ENCODE data around the gene IFIT1. TPM values are rescaled to one million over a fixed set of nuclear protein-coding genes. Genes with fewer than 3 reads are reported as not detected.
"Not testable (repeated sequence)": the region's sequence is repeated elsewhere in the genome, so short reads cannot be mapped to it uniquely, and the experiment has no call there.

Gene IFIT1
- total and polyA plus RNA-seq, 2 donors (not counting 1 experiment from before 2014, with no cell fraction given) = 0.63 to 1.2 TPM

- no peak overlapping the region for H3K27ac ChIP-seq (ENCODE audit: low read length in 2 of 2)
- H3K4me3 ChIP-seq (ENCODE audit: control extremely low read depth in 1 of 5, extremely low read depth in 1 of 5, insufficient read depth in 1 of 5, low read depth in 2 of 5, low read length in 4 of 5) = no peak overlapping the region
- H4K20me1 ChIP-seq (ENCODE audit: control insufficient read depth, insufficient read depth, low read length, poor library complexity, severe bottlenecking) = no peaks in the 10 kb centered on the region
- Mint-ChIP-seq H3K27ac (no peak overlapping the region), H3K27me3 (no peaks in the 10 kb centered on the region), H3K4me1 (peaks cover 34% of the 10 kb centered on the region), H3K4me3 (no peak overlapping the region), H3K9me3 (ENCODE audit: insufficient read depth) (no peaks in the 10 kb centered on the region)
- H3K4me1 ChIP-seq (ENCODE audit: control insufficient read depth in 2 of 2, insufficient read depth in 2 of 2, low read length in 2 of 2) = peaks cover 32 to 34% of the 10 kb centered on the region in 2 donors
- TF ChIP-seq EZH2 (IDR thresholded peaks at IDR 0.05; ENCODE audit: borderline replicate concordance, insufficient read depth, low read depth, low read length, poor library complexity, severe bottlenecking) = no peak
- TF ChIP-seq, protein P1, sequence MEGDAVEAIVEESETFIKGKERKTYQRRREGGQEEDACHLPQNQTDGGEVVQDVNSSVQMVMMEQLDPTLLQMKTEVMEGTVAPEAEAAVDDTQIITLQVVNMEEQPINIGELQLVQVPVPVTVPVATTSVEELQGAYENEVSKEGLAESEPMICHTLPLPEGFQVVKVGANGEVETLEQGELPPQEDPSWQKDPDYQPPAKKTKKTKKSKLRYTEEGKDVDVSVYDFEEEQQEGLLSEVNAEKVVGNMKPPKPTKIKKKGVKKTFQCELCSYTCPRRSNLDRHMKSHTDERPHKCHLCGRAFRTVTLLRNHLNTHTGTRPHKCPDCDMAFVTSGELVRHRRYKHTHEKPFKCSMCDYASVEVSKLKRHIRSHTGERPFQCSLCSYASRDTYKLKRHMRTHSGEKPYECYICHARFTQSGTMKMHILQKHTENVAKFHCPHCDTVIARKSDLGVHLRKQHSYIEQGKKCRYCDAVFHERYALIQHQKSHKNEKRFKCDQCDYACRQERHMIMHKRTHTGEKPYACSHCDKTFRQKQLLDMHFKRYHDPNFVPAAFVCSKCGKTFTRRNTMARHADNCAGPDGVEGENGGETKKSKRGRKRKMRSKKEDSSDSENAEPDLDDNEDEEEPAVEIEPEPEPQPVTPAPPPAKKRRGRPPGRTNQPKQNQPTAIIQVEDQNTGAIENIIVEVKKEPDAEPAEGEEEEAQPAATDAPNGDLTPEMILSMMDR (IDR thresholded peaks at IDR 0.05) = peak; percentile 35
- DNase-seq (peak; percentile 27), ATAC-seq (ENCODE audit: low read depth) (no peak)
- H3K9ac ChIP-seq (ENCODE audit: low read length) = no peak overlapping the region
- no peaks in the 10 kb centered on the region for H3K36me3 ChIP-seq (replicated peaks in 1 of 2; ENCODE audit: control extremely low read depth in 1 of 2, control insufficient read depth in 1 of 2, extremely low read depth in 1 of 2, insufficient read depth in 2 of 2, low read length in 1 of 2)
- no peak overlapping the region for H3K4me2 ChIP-seq (replicated peaks; ENCODE audit: low read depth, low read length, poor library complexity, severe bottlenecking)
- POLR2A ChIA-PET = no interaction called here
- intact Hi-C loops (cut with micrococcal nuclease) = no loop called here
- WGBS (ENCODE audit: insufficient coverage) = no CpG with 5 or more reads among the region's 1 CpG
- H3K79me2 ChIP-seq (ENCODE audit: control insufficient read depth, insufficient read depth, low read length) = peaks cover 11% of the 10 kb centered on the region
- no peak overlapping the region for H2AFZ ChIP-seq (ENCODE audit: insufficient read depth, low read depth, low read length, poor library complexity, severe bottlenecking)
- H3K9me3 ChIP-seq (ENCODE audit: control extremely low read depth in 1 of 3, control insufficient read depth in 2 of 3, insufficient read depth in 1 of 3, low read length in 2 of 3) = no peaks in the 10 kb centered on the region
- CTCF ChIA-PET = interaction anchor here (0.9 to 1.6 kb wide), 5 partner anchors 20 to 145 kb away, joined by 3 to 4 read pairs (median 3); partner anchors contain the start of gene LIPA
- H3K27me3 ChIP-seq (replicated peaks in 1 of 4; ENCODE audit: control extremely low read depth in 1 of 4, control insufficient read depth in 3 of 4, insufficient read depth in 4 of 4, low read length in 3 of 4) = no peaks in the 10 kb centered on the region
These were observed 3.2 kb upstream of the IFIT1 start for GRCh38 chr10:89389254-89389653.

DNA sequence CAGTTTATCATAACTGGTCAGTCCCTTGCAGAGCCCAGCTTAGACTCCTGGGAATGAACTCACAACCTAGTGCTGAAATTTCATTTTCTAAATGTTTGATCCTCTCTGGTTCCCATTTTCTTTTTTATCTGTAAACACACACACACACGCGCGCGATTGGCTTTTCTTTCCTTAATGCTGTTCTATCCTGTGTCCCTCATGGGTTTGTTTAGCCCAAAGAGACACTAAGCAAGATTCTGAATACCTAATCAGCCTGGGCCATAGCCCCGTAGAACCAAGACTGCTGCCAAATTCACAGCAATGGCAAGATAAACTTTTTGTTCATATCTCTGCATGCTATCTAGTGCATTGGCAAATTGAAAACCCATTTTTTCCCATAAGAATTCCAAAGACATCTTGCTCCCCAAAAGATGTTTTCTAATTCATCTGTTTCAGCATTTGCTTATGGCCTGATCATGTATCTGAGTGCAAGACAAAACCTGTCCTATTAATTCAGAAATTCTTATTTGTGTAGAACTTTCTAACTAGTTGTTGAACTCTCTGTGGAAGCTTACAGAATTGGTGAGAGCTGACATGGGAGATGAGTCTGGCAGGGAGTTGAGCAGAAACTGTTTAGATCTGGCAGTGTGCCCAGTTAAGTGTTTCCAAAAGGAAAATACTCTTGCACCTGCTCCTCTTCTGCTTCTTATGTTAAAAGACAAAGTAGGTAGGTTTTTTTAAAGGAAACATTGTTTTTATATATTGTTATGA is 1.8 kb upstream of the IFIT1 start:
- H3K9ac ChIP-seq (ENCODE audit: low read length) = no peak overlapping the region
- peak overlapping the region; percentile 2 for H3K4me3 Mint-ChIP-seq
- H3K27ac Mint-ChIP-seq = peak overlapping the region; percentile 5
- H3K36me3 ChIP-seq (replicated peaks in 1 of 2; ENCODE audit: control extremely low read depth in 1 of 2, control insufficient read depth in 1 of 2, extremely low read depth in 1 of 2, insufficient read depth in 2 of 2, low read length in 1 of 2) = no peaks in the 10 kb centered on the region
- 94% methylated on average over 5 of the region's 5 CpGs for WGBS (ENCODE audit: insufficient coverage)
- no peaks in the 10 kb centered on the region for H3K9me3 ChIP-seq (ENCODE audit: control extremely low read depth in 1 of 3, control insufficient read depth in 2 of 3, insufficient read depth in 1 of 3, low read length in 2 of 3)
- ATAC-seq (ENCODE audit: low read depth) (no peak), DNase-seq (no peak)
- H3K4me2 ChIP-seq (replicated peaks; ENCODE audit: low read depth, low read length, poor library complexity, severe bottlenecking) = no peak overlapping the region
- no peak overlapping the region for H3K4me3 ChIP-seq (ENCODE audit: control extremely low read depth in 1 of 5, extremely low read depth in 1 of 5, insufficient read depth in 1 of 5, low read depth in 2 of 5, low read length in 4 of 5)
- TF ChIP-seq, protein P1 (IDR thresholded peaks at IDR 0.05) = no peak
- no peak for TF ChIP-seq EZH2 (IDR thresholded peaks at IDR 0.05; ENCODE audit: borderline replicate concordance, insufficient read depth, low read depth, low read length, poor library complexity, severe bottlenecking)
- intact Hi-C loops (cut with micrococcal nuclease) = no loop called here
- no peaks in the 10 kb centered on the region for H3K27me3 ChIP-seq (replicated peaks in 1 of 4; ENCODE audit: control extremely low read depth in 1 of 4, control insufficient read depth in 3 of 4, insufficient read depth in 4 of 4, low read length in 3 of 4)
- H3K4me1 ChIP-seq (ENCODE audit: control insufficient read depth in 2 of 2, insufficient read depth in 2 of 2, low read length in 2 of 2) = peaks cover 19 to 20% of the 10 kb centered on the region in 2 donors
- H2AFZ ChIP-seq (ENCODE audit: insufficient read depth, low read depth, low read length, poor library complexity, severe bottlenecking) = no peak overlapping the region
- ChIA-PET CTCF (interaction anchor here (0.7 to 2.2 kb wide), 4 partner anchors 21 to 140 kb away, joined by 3 to 8 read pairs (median 4); partner anchors contain the start of genes IFIT2 and LIPA), POLR2A (no interaction called here)
- peaks cover 28% of the 10 kb centered on the region for H3K4me1 Mint-ChIP-seq
- H3K79me2 ChIP-seq (ENCODE audit: control insufficient read depth, insufficient read depth, low read length) = peaks cover 22% of the 10 kb centered on the region
- no peaks in the 10 kb centered on the region for H3K9me3 Mint-ChIP-seq (ENCODE audit: insufficient read depth)
- H3K27ac ChIP-seq (ENCODE audit: low read length in 2 of 2) = no peak overlapping the region
- H4K20me1 ChIP-seq (ENCODE audit: control insufficient read depth, insufficient read depth, low read length, poor library complexity, severe bottlenecking) = no peaks in the 10 kb centered on the region
- no peaks in the 10 kb centered on the region for H3K27me3 Mint-ChIP-seq

DNA sequence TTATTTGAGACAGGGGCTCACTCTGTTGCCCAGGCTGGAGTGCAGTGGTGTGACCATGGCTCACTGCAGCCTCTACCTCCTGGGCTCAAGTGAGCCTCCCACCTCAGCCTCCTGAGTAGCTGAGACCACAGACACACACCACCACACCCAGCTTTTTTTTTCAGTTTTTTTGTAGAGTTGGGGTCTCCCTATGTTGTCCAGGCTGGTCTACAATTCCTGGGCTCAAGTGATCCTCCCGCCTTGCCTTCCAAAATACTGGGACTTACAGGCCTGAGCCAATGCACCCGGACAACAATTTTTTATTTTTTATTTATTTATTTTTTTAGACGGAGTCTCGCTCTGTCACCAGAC is 1.2 kb upstream of the IFIT1 start:
- intact Hi-C loops (cut with micrococcal nuclease); H3K4me3 Mint-ChIP-seq; H2AFZ ChIP-seq (ENCODE audit: insufficient read depth, low read depth, low read length, poor library complexity, severe bottlenecking); H4K20me1 ChIP-seq (ENCODE audit: control insufficient read depth, insufficient read depth, low read length, poor library complexity, severe bottlenecking); H3K36me3 ChIP-seq (replicated peaks in 1 of 2; ENCODE audit: control extremely low read depth in 1 of 2, control insufficient read depth in 1 of 2, extremely low read depth in 1 of 2, insufficient read depth in 2 of 2, low read length in 1 of 2); H3K27me3 Mint-ChIP-seq; DNase-seq; H3K4me2 ChIP-seq (replicated peaks; ENCODE audit: low read depth, low read length, poor library complexity, severe bottlenecking); H3K9ac ChIP-seq (ENCODE audit: low read length); H3K4me3 ChIP-seq (ENCODE audit: control extremely low read depth in 1 of 5, extremely low read depth in 1 of 5, insufficient read depth in 1 of 5, low read depth in 2 of 5, low read length in 4 of 5); H3K9me3 Mint-ChIP-seq (ENCODE audit: insufficient read depth); ATAC-seq (ENCODE audit: low read depth); H3K27me3 ChIP-seq (replicated peaks in 1 of 4; ENCODE audit: control extremely low read depth in 1 of 4, control insufficient read depth in 3 of 4, insufficient read depth in 4 of 4, low read length in 3 of 4); H3K27ac Mint-ChIP-seq; H3K9me3 ChIP-seq (ENCODE audit: control extremely low read depth in 1 of 3, control insufficient read depth in 2 of 3, insufficient read depth in 1 of 3, low read length in 2 of 3); POLR2A ChIA-PET; H3K27ac ChIP-seq (ENCODE audit: low read length in 2 of 2): not testable (repeated sequence)
- H3K4me1 ChIP-seq (ENCODE audit: control insufficient read depth in 2 of 2, insufficient read depth in 2 of 2, low read length in 2 of 2) = peaks cover 19 to 20% of the 10 kb centered on the region in 2 donors
- H3K79me2 ChIP-seq (ENCODE audit: control insufficient read depth, insufficient read depth, low read length) = peaks cover 23% of the 10 kb centered on the region
- CTCF ChIA-PET = interaction anchor here (0.7 to 2.2 kb wide), 2 partner anchors 22 to 90 kb away, joined by 3 to 8 read pairs; partner anchors contain the start of gene IFIT2
- peaks cover 28% of the 10 kb centered on the region for H3K4me1 Mint-ChIP-seq
- no CpG with 5 or more reads among the region's 4 CpGs for WGBS (ENCODE audit: insufficient coverage)

All from B cell (primary cell).